DMS153 treated with DMSO at 0.1 percent for 48 hours (cell line): ENCODE data around the gene GABPB2.
A peak's percentile ranks its signal among the peaks of the same experiment; 100 is the strongest.

Experiments
- DNase-seq: peaks from one replicate; lab custom pipeline; 2025; ENCODE audit not compliant: unreplicated experiment; lab: John Stamatoyannopoulos, UW

The GABPB2 gene

DNA sequence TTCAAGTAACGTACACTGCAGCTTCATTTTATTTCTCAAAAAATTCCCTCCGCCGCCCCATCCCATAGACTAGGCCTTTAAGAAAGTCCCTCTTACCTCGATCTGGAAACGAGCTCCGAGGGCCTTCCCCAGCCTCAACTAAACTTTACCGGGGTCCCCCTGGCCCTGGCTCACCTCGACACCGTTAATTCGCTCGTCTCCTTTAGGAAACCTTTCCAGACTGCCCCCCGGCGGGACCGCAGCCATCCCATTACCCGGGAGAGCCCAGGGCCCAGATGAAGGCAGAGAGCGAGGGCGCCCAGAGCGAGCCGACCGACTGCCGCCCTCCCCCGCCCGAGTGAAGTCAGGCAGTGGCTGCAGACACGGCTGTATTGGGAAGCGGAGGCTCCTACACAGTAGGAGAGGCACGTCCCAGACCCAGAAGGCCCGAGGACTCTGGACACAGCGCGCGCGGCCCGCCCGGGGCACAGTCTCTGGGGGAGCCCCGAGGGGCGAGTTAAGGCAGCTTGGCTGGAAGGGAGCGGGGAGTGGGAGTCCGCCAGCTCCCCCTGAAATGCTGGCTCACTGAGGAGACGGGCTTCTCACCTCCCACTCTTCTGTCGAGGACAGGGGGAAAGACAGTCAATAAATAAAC is 61.3 kb downstream of the GABPB2 start:
- DNase-seq, result no peak

DNA sequence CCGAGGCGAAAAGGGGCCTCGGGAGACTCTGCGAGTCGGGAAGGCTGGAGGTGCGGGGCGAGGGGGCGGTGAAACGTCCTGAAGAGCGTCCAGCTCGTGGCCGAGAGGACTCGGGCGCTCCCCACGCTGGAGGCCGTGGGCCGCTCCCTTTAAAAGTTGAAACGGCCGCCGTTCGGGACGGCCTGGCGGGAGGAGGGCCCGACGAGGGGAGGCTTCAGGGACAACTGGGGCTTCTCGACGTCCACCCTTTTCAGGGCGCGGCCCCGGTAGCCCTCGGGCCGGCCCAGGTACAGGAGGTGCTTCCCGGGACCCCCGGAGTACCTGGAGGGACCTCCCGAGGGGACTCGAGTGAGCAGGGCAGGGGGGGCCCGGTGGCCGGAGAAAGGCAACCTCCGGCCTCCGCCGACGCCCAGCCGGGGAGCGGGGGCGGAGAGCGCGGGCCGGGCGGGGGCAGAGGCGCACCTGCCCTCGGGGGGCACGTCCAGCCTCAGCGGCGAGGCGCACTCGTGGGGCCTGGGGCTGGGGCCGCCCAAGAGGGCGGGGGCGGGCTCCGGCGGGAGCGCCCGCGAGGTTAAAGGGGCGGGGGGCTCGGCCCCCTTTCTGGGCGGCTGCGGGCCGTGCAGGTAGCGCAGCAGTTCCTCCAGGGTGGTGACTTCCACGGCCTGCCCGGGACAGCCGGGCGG is 61.9 kb downstream of the GABPB2 start:
- DNase-seq, result no peak

DNA sequence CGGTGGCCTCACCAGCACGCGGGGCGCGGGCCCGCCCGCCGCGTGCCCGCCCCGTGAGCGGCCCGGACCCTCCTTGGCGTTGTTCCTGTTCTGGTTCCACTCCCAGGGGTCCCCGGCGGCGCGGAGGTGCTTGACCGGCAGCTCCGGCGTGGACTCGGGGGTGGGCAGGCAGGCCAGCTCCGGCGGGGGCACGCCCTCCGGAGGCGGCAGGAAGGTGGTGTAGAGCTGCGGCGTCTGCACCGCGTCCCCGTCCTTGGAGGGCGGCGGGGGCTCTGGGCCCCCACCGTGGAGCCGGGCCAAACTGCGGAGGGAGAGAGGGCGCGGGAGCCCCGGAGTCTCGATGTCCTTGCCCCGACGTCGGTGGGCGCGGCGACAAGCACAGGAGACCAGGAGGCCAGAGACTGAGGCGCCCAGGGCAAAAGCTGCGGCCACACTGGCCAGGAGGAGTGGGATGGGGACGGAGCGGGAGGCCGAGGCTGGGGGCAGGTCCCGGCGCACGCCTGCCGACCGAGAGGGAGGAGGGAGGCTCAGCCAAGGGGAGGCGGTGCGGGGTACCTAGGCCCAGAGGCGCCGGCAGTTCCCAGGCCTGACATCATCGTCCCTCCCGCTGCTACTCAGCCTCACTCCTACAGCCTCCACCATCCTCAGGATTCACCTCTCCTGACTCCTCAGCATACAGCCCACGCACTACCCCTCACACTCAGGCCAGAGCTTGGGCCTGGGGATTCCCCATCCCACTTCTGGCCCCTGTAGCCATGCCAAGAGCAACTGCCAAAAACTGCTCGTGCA is 62.7 kb downstream of the GABPB2 start:
- no peak for DNase-seq

DNA sequence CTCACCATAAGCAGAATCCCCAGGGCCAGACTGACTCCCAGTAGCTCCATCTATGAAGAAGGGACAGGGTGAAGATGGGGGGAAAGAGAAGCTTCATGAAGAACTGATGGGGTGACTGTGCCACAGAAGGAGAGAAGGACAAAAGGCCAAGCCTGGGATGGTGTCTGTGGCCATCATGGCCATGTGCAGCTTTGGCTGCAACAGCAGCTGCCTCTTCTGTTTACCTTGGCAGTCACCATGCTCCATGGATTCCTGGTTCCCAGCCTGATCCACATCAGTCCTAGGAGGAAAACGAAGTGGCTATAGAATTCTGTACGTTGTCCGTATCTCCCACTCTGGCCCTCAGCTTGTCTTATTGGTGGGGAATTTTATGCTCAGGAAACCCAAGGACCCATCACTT is 63.8 kb downstream of the GABPB2 start:
- DNase-seq, result no peak

DNA sequence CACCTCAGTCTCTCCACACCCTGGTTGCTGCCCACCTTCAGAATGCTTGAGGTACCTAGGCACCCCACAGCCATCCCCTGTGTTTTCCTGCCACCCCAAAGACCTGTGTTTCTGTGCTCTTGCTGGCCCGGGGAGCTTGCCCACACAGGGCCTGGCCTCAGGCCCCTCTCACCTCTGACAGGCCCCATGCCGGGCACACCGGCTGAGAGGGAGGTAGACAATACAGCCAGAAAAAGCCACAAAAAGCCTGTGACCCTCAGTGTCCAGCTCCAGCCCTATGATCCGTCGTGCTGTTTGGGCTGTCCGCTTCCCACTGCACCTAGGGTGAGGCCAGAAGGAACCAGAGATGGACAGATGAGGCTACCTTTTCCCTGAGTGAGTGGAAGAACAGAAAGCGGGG is 64.4 kb downstream of the GABPB2 start:
- DNase-seq, result no peak

DNA sequence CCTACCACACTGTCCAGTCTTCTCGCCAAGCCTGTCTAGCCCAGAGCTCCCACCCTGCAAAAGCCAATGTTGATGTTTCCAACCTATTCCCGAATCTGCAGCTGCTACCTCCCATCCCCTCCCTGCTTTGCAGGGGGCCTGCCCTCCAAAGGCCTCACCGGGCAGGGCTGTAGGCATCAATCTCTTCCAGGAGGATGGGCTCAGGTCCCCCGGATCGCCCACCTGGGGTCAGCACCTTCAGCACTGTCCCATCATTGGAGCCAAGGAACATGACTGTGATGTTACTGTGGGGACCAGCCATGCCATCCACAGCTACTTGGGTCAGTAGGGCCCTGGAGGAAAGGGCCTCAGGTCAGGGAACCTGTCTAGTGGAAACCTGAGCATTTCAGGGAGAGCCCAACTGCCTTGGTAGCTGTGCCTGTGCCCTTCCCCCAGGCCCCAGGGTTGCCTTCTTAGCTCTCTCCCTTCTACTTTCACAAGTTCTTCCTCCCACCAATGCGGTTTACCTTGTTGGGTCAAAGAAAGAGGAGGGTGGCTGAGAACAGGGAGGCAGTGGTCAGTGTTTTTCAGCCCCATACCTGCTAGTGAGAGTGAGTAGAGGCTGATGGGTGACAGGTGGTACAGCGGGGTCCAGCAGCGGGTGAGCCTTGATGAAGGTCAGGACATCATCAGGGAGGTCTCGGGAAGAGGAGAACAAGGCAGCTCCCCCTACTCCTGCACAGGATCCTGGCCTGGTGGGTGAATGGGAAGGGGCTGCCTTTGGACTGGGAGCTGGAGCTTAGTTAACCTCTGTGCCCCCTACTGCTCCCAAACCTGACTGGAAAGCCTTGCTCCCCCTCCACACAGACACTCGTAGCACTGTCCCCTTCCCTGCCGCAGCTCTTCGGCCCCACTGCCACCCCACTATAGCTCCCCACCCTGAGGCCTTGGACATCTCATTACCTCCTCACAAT is 65.1 kb downstream of the GABPB2 start:
- DNase-seq, result no peak

DNA sequence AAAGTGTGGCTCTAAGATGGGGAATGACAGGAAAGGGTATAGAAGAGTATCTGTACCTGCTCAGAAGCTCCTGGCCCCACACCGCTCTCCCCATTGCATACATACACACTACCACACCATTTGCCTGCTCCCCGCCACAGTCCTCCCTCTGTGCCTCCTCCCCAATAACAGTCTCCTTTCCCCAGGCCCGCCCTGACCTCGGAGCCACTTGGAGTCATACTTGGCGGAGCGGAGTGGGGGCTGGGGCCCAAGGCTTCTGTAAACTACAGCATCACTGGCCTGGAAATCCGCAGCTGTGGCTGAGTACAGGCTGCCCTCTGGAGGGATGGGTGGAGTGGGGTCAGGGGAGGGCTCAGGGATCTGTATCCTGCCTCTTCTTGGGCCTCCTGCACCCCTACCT is 67.2 kb downstream of the GABPB2 start:
- DNase-seq, result no peak

DNA sequence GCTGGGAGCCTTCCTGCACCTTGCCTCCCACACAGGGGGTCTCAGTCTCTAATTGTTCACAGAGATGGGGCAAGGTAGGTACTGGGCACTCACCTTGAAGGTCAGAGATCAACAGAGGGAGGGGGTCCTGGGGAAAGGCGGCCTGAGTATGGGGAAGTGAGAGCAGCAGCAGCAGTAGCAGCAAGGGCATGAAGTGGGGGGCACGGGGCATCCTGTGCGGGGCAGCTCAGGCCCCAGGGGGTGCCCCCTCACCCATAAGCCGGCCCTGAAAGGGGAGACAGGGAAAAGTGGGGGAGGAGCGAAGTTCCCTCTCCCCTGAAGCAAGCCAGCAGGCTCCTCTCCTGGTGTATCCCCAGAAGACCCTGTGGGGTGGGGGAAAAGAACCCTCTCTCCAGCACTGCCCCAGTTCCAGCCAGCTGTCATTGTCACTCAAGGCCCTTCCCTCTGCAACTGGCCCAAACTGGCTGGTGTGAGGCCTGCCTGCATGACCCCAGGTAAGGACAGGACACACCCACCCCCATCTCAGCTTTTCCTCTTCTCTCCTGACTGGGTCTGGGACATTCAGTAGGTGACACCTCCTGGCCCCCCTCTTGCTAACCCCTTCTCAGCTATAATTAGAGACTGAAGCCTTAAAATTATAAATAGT is 72.0 kb downstream of the GABPB2 start:
- DNase-seq, result no peak

DNA sequence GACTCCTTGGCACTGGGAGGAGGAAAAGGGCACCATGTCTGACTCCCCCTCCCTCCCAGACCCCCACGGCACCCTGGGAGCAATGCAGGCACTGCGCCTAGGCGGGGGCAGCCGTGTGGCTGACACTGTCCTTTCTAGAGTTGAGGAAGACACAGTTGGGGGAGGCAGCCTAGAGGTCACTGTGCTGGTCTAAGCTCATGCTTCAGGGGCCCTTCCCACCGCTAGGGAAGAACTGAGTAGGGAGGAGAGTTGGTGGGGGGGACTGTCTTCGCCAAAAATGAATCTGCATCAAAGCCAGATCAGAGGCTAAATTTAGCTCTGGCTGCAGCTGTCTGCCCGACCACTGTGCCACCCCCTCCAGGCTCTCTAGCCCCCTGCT is 72.5 kb downstream of the GABPB2 start:
- no peak for DNase-seq

DNA sequence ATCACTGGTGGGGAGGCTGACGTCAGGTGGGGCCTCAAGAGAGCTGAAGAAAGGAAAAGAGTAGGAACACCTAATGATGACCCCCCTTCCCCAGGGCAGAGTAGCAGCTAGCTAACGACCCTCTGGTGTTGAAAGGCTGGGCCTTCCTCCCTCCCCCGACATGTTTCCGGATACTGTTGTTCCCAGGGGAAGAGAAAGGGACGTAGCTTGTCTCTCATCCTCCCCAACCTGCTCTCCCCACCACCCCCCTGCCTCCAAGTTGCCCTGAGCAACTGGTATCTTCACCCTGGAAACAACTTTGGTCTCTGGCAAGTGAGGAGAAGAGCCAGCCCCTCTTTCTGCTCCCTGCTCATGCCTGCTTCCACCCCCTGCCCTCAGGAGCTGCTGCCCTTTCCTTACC is 73.4 kb downstream of the GABPB2 start:
- no peak for DNase-seq

DNA sequence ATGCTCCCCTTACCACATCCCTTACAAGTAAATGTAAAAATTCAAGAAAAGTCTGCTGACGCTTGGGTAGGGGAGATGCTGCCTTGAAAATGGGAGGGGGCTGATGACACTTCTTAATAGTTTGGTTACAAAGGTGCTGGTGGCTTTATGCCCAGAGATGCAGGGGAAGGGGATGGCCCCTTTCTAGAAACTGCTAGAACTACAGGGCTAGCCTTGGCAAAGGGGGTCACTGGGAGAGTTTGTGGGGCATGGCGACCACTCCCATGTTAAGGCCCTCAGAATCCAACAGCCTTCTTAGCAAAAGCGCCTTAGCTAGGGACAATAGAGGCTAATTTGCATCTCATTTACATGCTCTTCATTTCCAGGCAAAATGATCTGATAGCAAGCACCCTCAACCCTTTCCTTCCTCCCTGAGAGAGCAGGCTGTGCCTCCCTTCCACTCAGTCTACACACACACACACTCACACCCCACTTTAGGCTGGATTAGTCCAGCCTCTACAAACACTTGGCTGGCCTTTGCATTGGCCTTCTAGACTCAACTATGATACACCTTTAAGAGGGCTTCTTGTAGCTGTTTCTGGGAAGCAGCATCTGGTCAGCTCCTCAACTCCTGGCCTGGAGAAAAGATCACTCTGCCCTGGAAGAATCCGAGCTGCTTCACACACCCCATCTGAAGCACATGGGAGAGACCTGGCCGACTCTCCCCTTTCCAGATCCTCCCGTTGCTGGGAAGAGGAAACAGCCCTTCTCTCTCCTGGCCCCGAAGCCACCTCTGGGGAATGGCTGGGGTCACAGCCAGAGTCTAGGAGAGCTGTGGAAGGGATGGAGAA is 74.1 kb downstream of the GABPB2 start:
- no peak for DNase-seq

DNA sequence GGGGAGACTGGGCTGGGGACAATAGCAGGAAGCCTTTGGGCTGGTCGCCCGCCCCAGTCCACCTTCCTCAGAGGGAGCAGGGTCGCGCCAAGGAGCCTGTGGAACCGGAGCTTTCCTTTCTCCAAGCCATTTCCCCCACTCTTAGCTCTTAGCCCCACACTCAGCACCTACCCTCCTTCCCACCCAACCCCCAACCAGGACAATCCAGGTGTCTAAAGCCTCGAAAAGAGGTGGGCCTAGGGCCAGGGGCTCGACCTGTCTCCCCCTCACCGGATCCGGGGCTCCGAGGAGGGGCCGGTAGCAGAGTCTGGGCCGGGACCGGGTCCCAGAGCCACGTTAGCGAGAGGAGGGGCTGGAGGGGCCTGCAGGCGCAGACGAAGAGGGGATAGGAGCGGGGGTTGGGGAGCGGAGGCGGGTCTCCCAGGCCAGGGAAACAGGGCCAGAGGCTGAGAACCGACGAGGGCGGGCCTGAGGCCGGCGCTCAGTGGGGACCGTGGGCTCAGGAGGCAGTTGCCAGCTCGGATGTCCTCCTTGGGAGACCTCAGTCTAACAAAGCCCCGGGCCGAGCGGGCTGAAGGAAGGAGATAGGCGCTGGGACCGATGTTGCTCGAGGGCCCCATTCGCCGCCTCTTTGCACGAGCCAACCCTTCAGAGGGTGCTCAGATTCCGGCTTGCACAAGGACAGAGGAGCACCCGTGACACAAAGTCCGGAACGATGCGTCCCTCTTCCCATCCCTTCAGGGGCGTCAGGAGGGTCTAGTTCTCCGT is 74.9 kb downstream of the GABPB2 start:
- DNase-seq, result no peak

DNA sequence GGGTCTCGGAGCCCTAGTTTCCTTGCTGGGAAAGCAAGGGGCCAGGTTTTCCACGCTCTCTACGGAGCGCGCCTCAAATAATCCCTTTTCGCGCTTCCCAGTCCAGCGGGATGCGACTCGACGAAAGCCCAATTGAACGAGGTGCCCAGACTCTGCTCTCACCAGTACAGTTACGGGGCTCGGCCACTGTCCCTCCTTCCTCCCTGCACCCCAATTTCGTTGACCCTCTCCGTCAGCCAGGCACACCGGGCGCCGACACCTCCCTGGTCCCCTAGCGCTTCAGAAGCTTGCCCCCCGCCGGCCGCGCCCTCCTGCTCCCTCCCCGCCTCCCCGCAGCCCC is 75.5 kb downstream of the GABPB2 start:
- DNase-seq, result no peak

DNA sequence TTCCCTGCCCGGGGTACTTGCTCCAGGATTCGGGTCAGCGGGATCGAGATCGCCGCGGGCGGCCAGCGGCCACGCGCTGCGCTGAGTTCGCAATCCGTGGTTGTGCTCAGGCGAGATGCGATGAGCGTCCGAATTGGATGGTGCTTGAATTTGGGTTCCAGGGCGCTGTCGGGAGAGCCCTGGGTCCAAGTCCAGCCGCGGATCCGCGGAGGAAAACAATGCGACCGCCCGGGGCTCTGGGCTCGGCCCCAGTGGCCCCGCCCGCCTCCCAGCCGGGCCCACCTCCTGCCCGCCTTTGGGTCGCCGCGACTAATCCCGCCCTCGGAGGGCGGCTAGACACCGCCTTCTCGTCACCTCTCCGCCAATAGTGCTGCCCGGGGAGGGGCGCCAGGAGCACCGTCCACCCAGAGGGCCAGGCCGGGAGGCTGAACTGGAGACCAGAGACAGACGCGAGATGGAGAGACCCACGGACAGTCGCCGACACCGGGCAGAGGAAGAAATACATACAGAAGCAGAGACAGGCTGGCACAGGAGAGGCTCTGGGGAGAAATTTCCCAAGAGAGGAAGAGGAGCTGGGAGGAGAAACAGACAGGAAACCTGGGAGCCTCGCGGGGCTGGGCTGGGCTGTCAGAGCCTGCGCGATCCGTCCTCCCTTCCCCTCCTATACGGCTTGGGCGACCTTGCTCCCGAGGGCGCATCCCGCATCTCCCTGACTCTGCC is 76.0 kb downstream of the GABPB2 start, which contains the start of gene SEMA6C:
Gene SEMA6C, minus strand, starts transcription at position 220 of the 720 bp plus-strand sequence. CDS start 4,010 bp downstream, outside the sequence.
- DNase-seq, result peak; percentile 93

DNA sequence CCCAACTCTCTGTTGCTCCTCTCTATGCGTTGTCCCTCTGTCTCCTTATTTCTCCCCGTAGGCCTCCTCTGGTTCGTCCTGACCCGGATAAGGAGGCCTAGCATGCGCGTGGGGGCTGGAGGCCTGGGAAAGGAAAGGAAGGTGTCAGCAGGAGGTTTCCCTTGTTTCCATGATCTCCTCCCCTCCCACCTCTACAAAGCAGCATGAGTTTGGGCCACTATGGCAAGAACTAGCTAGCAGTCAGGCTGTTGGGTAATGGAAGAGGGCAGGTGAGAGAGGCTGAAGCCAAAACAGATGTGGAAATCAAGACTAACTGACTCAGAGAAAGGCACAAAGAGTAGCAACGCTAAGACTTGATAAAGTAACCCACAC is 76.6 kb downstream of the GABPB2 start:
- DNase-seq, result no peak

DNA sequence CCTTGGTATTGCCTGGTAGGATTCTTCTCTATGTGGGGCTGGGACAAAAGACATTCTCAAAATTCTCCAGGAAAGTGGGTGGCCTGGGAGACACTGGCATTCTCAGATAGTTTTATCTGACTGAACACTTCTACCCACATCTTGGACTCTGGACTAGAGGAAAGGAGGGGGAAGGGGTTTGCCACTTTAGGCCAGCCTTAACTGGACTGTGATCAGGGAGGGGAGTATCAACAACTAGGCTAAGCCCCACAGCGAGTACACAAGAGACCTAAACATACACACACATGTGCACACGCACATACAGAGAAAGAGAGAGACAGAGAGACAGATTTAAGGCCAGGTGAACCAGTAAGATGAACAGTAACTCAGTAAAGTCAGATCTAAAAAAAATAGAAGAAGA is 77.1 kb downstream of the GABPB2 start:
- no peak for DNase-seq

DNA sequence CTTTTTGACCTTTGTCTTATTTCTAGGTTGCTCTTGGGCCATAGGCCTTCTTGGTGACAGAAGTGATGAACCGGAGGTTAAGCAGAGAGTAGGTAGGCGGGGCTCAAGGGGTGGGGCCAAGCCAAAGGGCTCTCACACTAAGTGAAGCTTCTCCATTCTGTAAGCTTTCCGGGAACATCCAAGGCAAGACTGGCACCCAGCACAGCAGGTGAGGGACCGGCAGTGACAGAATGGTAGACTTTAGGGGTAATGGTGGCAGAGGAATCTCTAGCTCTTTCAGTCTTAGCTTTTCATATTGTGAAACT is 85.9 kb downstream of the GABPB2 start, which contains the start of gene TNFAIP8L2:
Gene TNFAIP8L2, plus strand, starts transcription at position 135 of the 305 bp plus-strand sequence. CDS start 2,049 bp downstream, outside the sequence.
- no peak for DNase-seq

DNA sequence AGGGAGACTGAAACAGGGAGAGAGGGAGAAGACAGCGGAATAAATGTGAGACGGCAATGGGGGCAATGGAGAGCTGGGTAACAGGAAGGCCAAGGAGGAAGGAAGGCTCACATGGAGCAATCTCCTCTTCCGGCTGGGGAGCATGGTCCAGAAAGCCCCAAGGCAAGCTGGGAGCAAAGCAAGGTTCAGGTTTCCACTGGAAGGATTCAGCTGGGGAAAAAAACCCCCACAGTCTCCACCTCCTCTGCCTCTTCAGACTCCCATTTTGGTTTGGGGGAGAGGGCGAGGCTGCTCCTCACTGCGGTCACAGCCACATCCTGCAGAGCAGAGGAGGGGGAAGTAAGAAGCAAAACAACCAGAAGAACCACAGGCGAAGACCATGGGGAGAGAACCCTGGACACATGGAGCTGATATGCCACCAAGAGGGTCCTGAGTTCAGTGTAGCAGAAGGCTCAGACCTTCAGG is 86.5 kb downstream of the GABPB2 start:
- DNase-seq, result no peak
